Aorta (tissue), 5 donors: ENCODE results near the gene UNC93B1. TPM values are rescaled to one million over a fixed set of nuclear protein-coding genes. Genes with fewer than 3 reads are reported as not detected.

Experiments used
- ATAC-seq: fragments of 200-7000 bp; cut with Tn5 transposase; one replicate; pipeline ENCODE4 v1.9.1; 2022; ENCODE audit warnings: moderate library complexity; ENCODE audit not compliant: low FRiP score
- DNase-seq, 2 donors: peaks; one replicate each; pipeline ENCODE4 v3.0.0-alpha.2; 2020
- H3K27ac ChIP-seq, 2 donors: one replicate each; pipeline ENCODE4 v1.5.1; 2013; ENCODE audit warnings: low read length in 2 of 2, mild to moderate bottlenecking in 2 of 2, moderate library complexity in 2 of 2, control low read depth in 1 of 2, inconsistent platforms in 1 of 2, low read depth in 1 of 2
- H3K27me3 ChIP-seq, 2 donors: one replicate each; pipeline ENCODE4 v1.6.1; 2013; ENCODE audit warnings: control low read depth in 1 of 2, low read length in 1 of 2, mild to moderate bottlenecking in 1 of 2, moderate library complexity in 1 of 2; ENCODE audit not compliant: insufficient read depth in 2 of 2, control insufficient read depth in 1 of 2
- H3K36me3 ChIP-seq, 2 donors: one replicate each; pipeline ENCODE4 v1.6.1; 2013; ENCODE audit warnings: control low read depth in 1 of 2, low read length in 1 of 2, mild to moderate bottlenecking in 1 of 2; ENCODE audit not compliant: insufficient read depth in 2 of 2, control insufficient read depth in 1 of 2
- H3K4me1 ChIP-seq, 2 donors: one replicate each; pipeline ENCODE4 v1.6.1; 2013; ENCODE audit warnings: low read length in 2 of 2, control low read depth in 1 of 2, mild to moderate bottlenecking in 1 of 2, moderate library complexity in 1 of 2; ENCODE audit not compliant: insufficient read depth in 2 of 2, control insufficient read depth in 1 of 2
- H3K4me3 ChIP-seq, 2 donors: one replicate each; pipeline ENCODE4 v1.5.1; 2013; ENCODE audit warnings: low read length in 2 of 2, control low read depth in 1 of 2, mild to moderate bottlenecking in 1 of 2
- H3K9me3 ChIP-seq: one replicate; pipeline ENCODE4 v1.6.1; 2013; ENCODE audit warnings: mild to moderate bottlenecking, low read length; ENCODE audit not compliant: control insufficient read depth
- WGBS, 2 donors: extraction: QIAGEN DNeasy Blood & Tissue Kit; methylation state at CpG; one replicate each; pipeline ENCODE4 v1.1.7; 2013; 5-methylcytosine and 5-hydroxymethylcytosine counted together
- intact Hi-C, 2 donors: fragments of 100-400 bp; cut with DNase I; formaldehyde crosslinking; loops; one replicate each; pipeline versions ENCODE4 v1.14.2 to v1.15.0; 2022
- polyA plus RNA-seq, 2 donors: library from polyadenylated mRNA; stranded (reverse); fragments of 200-250 nt; gene quantifications; one replicate each; pipeline ENCODE4 v1.2.3, GENCODE V29; 2013
- total RNA-seq, 2 donors: library from RNA; stranded (reverse); fragmentation: NEBNext Ultra II Directional; extraction: Animal tissue kit (Norgen Biotek cat#: 25700); gene quantifications; one replicate each; pipeline ENCODE4 v1.2.1, GENCODE V29; 2021
- donor health status: healthy with polysubstance abuse.
- donor health status: Bipolar disorder and iron deficiency.
- donor health status: DM: no; HTN: no; CAD: no.
- donor health status: DM: no; HTN: no; CAD: no.
- donor health status: DM: yes; HTN: yes; CAD: no.

The UNC93B1 gene
- total and polyA plus RNA-seq, 4 donors = 9.1 to 32.1 (median 24.6) TPM

DNA sequence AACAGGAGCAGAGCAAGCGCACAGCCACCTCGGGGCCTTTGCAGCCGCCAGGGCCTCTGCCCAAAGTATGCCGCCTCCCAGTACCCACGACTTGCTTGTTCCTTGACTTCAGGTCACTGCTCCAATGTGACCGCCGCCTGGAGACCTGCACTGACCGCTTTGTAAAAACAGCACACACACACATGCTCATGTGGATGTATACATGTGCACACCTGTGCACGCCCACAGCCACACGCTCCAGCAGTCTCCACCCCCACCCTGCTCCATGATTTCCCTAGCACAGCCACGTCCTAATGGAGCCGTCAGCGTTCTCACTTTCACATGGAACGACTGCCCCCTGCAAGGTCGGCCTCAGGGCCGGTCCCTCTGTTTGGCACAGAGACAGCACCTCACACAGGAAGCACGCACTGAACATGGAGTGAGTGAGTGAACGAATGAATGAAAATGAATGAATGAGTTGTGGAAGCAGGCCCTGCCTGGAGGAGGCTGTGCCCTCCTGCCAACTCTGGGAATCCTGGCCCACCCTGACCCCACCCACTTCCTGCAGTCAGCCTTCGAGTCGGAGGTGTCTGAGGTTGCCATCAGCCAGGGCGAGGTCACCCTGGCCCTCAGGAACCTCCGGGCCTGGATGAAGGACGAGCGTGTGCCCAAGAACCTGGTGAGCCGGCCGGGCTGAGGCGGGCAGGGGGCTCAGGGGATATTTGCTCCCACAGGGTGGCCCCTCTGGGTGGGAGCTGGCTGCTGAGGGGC lies 14.3 kb upstream of the UNC93B1 start:
- Histone ChIP-seq H3K36me3 (no peaks in the 10 kb centered on the region), H3K27me3 (no peaks in the 10 kb centered on the region), H3K27ac (no peak overlapping the region), H3K9me3 (no peaks in the 10 kb centered on the region), H3K4me3 (no peak overlapping the region), H3K4me1 (no peaks in the 10 kb centered on the region)
- ATAC-seq = no peak
- 81 to 83% methylated on average over 27 of the region's 27 CpGs for WGBS, 2 donors
- intact Hi-C loops = no loop called here
- DNase-seq = no peak

DNA sequence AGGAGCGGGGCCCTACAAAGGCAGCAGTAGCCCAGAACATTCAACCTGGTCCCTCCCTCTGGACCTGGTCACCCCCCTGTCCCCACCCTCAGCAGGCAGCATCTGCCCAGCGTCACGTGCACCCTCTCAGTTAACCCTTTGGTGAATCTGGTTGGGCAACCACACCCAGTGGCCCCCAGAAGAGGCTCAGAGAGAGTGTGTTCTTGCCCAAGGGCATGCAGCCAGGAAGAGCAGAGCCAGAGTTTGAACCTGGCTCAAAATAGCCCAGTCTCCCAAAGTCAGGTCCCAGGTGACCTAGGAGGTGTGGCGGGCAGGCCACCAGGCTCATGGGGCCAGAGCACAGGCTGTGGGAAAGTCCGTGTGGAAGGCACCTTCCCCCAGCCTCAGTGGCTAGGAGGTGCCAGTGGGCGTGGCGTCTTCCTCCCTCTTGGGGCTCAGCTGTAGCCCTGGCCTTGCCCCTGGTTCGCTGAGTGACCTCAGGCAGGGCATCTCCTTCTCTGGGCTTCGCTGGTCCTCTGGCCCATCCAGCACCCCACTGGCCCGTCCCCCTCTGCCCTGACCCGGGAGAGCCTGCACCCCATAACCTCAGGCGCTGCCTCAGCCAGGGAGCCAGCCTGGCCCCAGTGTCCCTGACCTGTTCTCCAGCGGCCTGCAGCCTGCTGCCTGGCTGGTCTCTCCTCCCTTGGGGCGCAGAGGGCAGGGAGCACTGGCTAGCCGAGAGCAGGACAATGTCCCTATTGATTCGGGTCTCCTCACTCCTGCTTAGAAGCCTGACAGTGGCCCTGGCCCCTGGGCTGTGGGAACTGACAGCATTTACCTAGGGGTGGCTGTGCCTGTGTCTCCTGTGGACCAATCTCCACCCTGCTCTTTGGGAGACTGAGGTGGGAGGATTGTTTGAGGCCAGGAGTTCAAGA lies 13.3 kb upstream of the UNC93B1 start:
- no peaks in the 10 kb centered on the region for H3K36me3 ChIP-seq
- ATAC-seq (no peak), DNase-seq (no peak)
- no peak overlapping the region for H3K27ac ChIP-seq
- no peaks in the 10 kb centered on the region for H3K4me1 ChIP-seq
- H3K4me3 ChIP-seq = no peak overlapping the region
- WGBS, 2 donors = 65 to 70% methylated on average over 15 to 16 of the region's 16 CpGs
- no peaks in the 10 kb centered on the region for H3K9me3 ChIP-seq
- H3K27me3 ChIP-seq = no peaks in the 10 kb centered on the region
- intact Hi-C loops = no loop called here

- ATAC-seq = no peak
- H3K27me3 ChIP-seq = no peaks in the 10 kb centered on the region
- no peaks in the 10 kb centered on the region for H3K9me3 ChIP-seq
- no peak for DNase-seq
- intact Hi-C loops = no loop called here
- H3K4me3 ChIP-seq = no peak overlapping the region
- H3K4me1 ChIP-seq = no peaks in the 10 kb centered on the region
- H3K27ac ChIP-seq = no peak overlapping the region
- H3K36me3 ChIP-seq = no peaks in the 10 kb centered on the region
- 64 to 67% methylated on average over 13 of the region's 13 CpGs for WGBS, 2 donors
Observed at GRCh38 chr11:68016161-68016903, 12.4 kb upstream of the UNC93B1 start.

DNA sequence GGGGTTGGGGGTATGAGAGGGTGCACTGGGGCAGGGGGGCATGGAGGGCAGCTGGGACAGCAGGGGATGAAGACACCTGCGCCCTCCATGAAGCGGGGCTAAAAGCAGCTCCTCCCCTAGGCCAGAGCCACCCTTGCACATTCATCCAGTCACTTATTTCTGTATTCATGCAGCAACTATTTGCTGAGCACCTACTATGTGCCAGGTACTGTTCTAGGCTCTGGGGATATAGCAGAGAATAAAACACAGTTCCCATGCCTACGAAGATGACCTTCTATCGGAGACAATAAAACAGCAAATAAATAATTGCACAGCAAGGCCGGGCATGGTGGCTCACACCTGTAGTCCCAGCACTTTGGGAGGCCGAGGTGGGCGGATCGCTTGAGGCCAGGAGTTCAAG lies 11.6 kb upstream of the UNC93B1 start:
- Histone ChIP-seq H3K9me3 (no peaks in the 10 kb centered on the region), H3K27me3 (no peaks in the 10 kb centered on the region), H3K4me3 (no peak overlapping the region), H3K36me3 (no peaks in the 10 kb centered on the region), H3K4me1 (no peaks in the 10 kb centered on the region), H3K27ac (no peak overlapping the region)
- DNase-seq = no peak
- intact Hi-C loops = no loop called here
- no peak for ATAC-seq
- WGBS, 2 donors = 97 to 99% methylated on average over 8 of the region's 8 CpGs

DNA sequence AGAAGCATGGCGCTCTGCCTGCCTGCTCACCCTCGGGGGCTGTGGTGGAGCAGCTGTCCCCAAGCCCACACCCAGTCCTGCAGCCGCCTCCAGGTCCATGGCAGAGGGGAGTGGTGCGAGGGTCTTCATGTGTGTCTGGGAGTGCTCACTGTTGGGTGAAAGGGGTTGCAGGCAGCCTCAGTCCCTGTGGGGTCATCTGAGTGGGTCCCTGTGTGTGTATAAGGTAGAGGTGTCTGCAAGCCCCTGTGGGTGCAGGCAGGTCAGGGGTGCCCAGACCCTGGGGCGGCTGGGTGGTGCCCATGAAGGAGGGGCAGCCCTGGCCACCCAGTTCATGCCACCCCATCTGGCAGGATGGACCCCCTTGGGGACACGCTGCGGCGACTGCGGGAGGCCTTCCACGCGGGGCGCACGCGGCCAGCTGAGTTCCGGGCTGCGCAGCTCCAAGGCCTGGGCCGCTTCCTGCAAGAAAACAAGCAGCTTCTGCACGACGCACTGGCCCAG lies 11.1 kb upstream of the UNC93B1 start:
- Histone ChIP-seq H3K9me3 (no peaks in the 10 kb centered on the region), H3K27me3 (no peaks in the 10 kb centered on the region), H3K4me1 (no peaks in the 10 kb centered on the region), H3K36me3 (no peaks in the 10 kb centered on the region), H3K4me3 (no peak overlapping the region), H3K27ac (no peak overlapping the region)
- WGBS, 2 donors = 93 to 94% methylated on average over 19 of the region's 19 CpGs
- intact Hi-C loops = loop anchor here in 1 of 2 donors (5.0 kb wide), 1 partner anchor 107 kb away; the partner anchor contains the start of gene CHKA
- ATAC-seq (no peak), DNase-seq (peak in 1 of 2 donors; percentile 73)

- ATAC-seq (no peak), DNase-seq (peak; percentile 76 to 83)
- H3K27me3 ChIP-seq = no peaks in the 10 kb centered on the region
- H3K27ac ChIP-seq = no peak overlapping the region
- no peaks in the 10 kb centered on the region for H3K9me3 ChIP-seq
- intact Hi-C loops = loop anchor here in 1 of 2 donors (5.0 kb wide), 1 partner anchor 108 kb away; the partner anchor contains the start of gene CHKA
- 42 to 47% methylated on average over 16 of the region's 16 CpGs for WGBS, 2 donors
- H3K4me1 ChIP-seq = no peaks in the 10 kb centered on the region
- H3K36me3 ChIP-seq = no peaks in the 10 kb centered on the region
- no peak overlapping the region for H3K4me3 ChIP-seq
Observed at GRCh38 chr11:68014157-68014946, 10.5 kb upstream of the UNC93B1 start.

DNA sequence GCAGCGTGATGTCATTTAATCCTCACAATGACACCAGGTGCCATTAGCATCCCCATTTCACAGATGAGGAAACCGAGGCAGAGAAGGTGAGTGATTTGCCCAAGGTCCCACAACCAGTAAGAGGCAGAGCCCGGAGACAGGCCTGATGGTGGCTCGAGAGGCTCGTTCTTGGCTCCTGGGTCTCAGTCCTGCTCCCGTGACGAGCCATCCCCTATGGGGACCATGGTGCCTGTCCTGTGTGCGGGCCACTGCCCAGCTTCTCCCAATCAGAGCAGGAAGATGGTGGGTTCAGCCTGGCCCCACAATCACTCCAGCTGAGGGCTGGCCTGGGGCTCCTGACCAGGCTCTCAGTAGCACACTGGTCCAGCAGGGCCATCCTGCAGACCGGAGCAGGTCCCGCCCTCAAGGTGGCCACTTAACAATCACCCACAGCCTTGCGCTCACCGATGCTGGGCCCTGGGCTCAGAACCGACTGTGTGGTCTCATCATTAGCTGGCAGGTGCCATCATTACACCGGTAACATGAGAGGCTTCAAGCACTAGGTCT lies 9.8 kb upstream of the UNC93B1 start:
- 93 to 94% methylated on average over 14 of the region's 14 CpGs for WGBS, 2 donors
- H3K4me1 ChIP-seq = no peaks in the 10 kb centered on the region
- peak overlapping the region in 1 of 2 donors; percentile 2 for H3K27ac ChIP-seq

More for the DNA sequence above, 9.8 kb upstream of the UNC93B1 start:
- DNase-seq (no peak), ATAC-seq (no peak)
- Histone ChIP-seq H3K9me3 (no peaks in the 10 kb centered on the region), H3K36me3 (no peaks in the 10 kb centered on the region), H3K27me3 (no peaks in the 10 kb centered on the region), H3K4me3 (no peak overlapping the region)
- intact Hi-C loops = loop anchor here in 1 of 2 donors (5.0 kb wide), 1 partner anchor 109 kb away; the partner anchor contains the start of gene CHKA
